Measurements from ENCODE around the gene ADA. TPM values are rescaled to one million over a fixed set of nuclear protein-coding genes. Genes with fewer than 3 reads are reported as not detected.

Gene ADA
- polyA plus RNA-seq, 1 of the 3 experiments (the other 2 are of a cell fraction) = 25.7 TPM

DNA sequence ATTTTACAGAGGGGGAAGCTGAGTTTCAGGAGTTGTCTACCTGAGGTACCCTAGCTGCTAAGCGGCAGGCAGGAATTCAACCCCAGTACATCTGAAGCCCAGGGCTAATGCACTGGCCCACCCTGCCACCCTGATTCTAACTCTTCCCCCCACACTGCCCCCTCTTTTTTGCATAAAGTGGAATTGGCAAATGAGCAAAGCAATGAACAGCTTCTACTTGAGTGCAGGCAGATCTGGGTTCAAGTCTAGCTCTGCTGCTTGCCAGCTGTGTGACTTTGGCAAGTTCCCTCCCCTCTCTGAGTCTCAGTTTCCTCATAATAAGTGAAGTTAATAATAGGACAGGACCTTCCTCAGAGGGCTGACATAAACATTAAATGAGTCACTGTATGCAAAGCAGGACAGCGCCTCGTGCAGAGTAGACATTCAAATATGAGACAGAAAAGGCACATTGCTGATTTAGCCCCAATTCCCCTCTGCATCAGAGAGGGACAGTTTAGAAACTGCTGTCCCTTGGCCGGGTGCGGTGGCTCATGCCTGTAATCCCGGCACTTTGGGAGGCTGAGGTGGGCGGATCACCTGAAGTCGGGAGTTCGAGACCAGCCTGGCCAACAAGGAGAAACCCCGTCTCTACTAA, 4.7 kb downstream of the ADA start:
- Histone ChIP-seq H3K4me2 (no peak overlapping the region), H4K20me1 (ENCODE audit: insufficient read depth) (0 out of 2 replicates have a peak, but pooled peaks cover 3% of the 10 kb centered on the region), H3K9ac (no peak overlapping the region), H3K4me1 (ENCODE audit: control insufficient read depth in 1 of 2, insufficient read depth in 2 of 2, low read depth in 1 of 2, low read length in 1 of 2) (peaks cover 29 to 36% of the 10 kb centered on the region in 2 experiments), H3K79me2 (ENCODE audit: insufficient read depth) (0 out of 2 replicates have a peak, but pooled peaks cover 8% of the 10 kb centered on the region), H3K27ac (ENCODE audit: low read depth in 2 of 2, low read length in 1 of 2) (no peak overlapping the region), H3F3A (replicated peaks; ENCODE audit: insufficient read depth) (peaks cover 19% of the 10 kb centered on the region), H3K27me3 (ENCODE audit: insufficient read depth) (no peaks in the 10 kb centered on the region), H2AFZ (ENCODE audit: low read depth) (no peak overlapping the region), H3K9me2 (no peaks in the 10 kb centered on the region), H3K9me3 (no peaks in the 10 kb centered on the region), H3K36me3 (replicated peaks in 1 of 2; ENCODE audit: control insufficient read depth in 1 of 2, insufficient read depth in 2 of 2, low read length in 1 of 2) (no peaks in the 10 kb centered on the region), H3K4me3 (ENCODE audit: low read depth in 2 of 2, low read length in 1 of 2) (no peak overlapping the region)
- ChIA-PET CTCF (interaction anchor here (1.0 to 2.6 kb wide), 3 partner anchors 36 to 38 kb away, joined by 4 to 7 read pairs (median 7); no protein-coding TSS in a partner anchor), POLR2A (no interaction called here)
- TF ChIP-seq FOXM1 (IDR thresholded peaks at IDR 0.05; ENCODE audit: low read depth) (no peak), JUND (IDR thresholded peaks at IDR 0.05) (no peak), TCF12 (IDR thresholded peaks at IDR 0.05) (no peak), ZBTB33 (IDR thresholded peaks at IDR 0.05; ENCODE audit: borderline replicate concordance, low read depth) (no peak), FOSL2 (IDR thresholded peaks at IDR 0.05; ENCODE audit: borderline replicate concordance, low read depth) (peak; percentile 16; the same call in 1 of the 2 replicates), USF1 (IDR thresholded peaks at IDR 0.05; ENCODE audit: borderline replicate concordance, low read depth) (no peak), RFX5 (IDR thresholded peaks at IDR 0.05; ENCODE audit: low read length) (no peak), RCOR1 (IDR thresholded peaks at IDR 0.05; ENCODE audit: low read length) (no peak), MXI1 (IDR thresholded peaks at IDR 0.05; ENCODE audit: low read depth, low read length) (no peak), MAX (IDR thresholded peaks at IDR 0.05; ENCODE audit: low read depth) (0 out of 2 replicates have a peak, but pooled peaks have one; percentile 27), SMC3 (IDR thresholded peaks at IDR 0.05; ENCODE audit: low read depth, low read length) (no peak), POLR2AphosphoS5 (IDR thresholded peaks at IDR 0.05; ENCODE audit: low read depth, low read length) (no peak)
- TF ChIP-seq, protein P1, sequence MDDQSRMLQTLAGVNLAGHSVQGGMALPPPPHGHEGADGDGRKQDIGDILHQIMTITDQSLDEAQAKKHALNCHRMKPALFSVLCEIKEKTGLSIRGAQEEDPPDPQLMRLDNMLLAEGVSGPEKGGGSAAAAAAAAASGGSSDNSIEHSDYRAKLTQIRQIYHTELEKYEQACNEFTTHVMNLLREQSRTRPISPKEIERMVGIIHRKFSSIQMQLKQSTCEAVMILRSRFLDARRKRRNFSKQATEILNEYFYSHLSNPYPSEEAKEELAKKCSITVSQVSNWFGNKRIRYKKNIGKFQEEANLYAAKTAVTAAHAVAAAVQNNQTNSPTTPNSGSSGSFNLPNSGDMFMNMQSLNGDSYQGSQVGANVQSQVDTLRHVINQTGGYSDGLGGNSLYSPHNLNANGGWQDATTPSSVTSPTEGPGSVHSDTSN (IDR thresholded peaks at IDR 0.05) = no peak
- TF ChIP-seq, protein P2, sequence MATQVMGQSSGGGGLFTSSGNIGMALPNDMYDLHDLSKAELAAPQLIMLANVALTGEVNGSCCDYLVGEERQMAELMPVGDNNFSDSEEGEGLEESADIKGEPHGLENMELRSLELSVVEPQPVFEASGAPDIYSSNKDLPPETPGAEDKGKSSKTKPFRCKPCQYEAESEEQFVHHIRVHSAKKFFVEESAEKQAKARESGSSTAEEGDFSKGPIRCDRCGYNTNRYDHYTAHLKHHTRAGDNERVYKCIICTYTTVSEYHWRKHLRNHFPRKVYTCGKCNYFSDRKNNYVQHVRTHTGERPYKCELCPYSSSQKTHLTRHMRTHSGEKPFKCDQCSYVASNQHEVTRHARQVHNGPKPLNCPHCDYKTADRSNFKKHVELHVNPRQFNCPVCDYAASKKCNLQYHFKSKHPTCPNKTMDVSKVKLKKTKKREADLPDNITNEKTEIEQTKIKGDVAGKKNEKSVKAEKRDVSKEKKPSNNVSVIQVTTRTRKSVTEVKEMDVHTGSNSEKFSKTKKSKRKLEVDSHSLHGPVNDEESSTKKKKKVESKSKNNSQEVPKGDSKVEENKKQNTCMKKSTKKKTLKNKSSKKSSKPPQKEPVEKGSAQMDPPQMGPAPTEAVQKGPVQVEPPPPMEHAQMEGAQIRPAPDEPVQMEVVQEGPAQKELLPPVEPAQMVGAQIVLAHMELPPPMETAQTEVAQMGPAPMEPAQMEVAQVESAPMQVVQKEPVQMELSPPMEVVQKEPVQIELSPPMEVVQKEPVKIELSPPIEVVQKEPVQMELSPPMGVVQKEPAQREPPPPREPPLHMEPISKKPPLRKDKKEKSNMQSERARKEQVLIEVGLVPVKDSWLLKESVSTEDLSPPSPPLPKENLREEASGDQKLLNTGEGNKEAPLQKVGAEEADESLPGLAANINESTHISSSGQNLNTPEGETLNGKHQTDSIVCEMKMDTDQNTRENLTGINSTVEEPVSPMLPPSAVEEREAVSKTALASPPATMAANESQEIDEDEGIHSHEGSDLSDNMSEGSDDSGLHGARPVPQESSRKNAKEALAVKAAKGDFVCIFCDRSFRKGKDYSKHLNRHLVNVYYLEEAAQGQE (IDR thresholded peaks at IDR 0.05; ENCODE audit: low read depth, low read length) = no peak
- no peak for DNase-seq
- 79% methylated on average over 10 of the region's 10 CpGs for WGBS (ENCODE audit: low lambda C conversion rate)

Measured in SK-N-SH (cell line).